OCI-LY1 (cell line): ENCODE results near the gene CACNA1C.

Source experiments
- H2AFZ ChIP-seq: fragments of 200-600 bp; sonication (generic), shearing (Covaris generic); 2 replicates; pipeline ENCODE4 v1.6.0; 2014; ENCODE audit warnings: antibody characterized with exemption, mild to moderate bottlenecking, low read length
- H3F3A ChIP-seq: fragments of 200-600 bp; sonication (generic), shearing (Covaris generic); 2 replicates; pipeline ENCODE4 v1.6.0; 2014; ENCODE audit warnings: mild to moderate bottlenecking, antibody characterized with exemption, low read length, moderate library complexity; ENCODE audit not compliant: insufficient read depth
- H3K27ac ChIP-seq: fragments of 200-600 bp; sonication (generic); 2 replicates; pipeline ENCODE4 v1.5.1; 2014; ENCODE audit warnings: low read length, mixed run types, mild to moderate bottlenecking, low read depth; ENCODE audit not compliant: poor library complexity, severe bottlenecking
- H3K27me3 ChIP-seq: fragments of 200-600 bp; sonication (generic); 2 replicates; pipeline ENCODE4 v1.6.0; 2014; ENCODE audit warnings: antibody characterized with exemption, mild to moderate bottlenecking, low read length, moderate library complexity; ENCODE audit not compliant: insufficient read depth
- H3K36me3 ChIP-seq: fragments of 200-600 bp; sonication (generic); 2 replicates; pipeline ENCODE4 v1.6.1; 2014; ENCODE audit warnings: mild to moderate bottlenecking, antibody characterized with exemption, low read length, moderate library complexity, mixed read lengths; ENCODE audit not compliant: insufficient read depth
- H3K4me1 ChIP-seq: fragments of 200-600 bp; sonication (generic); 2 replicates; pipeline ENCODE4 v1.5.1; 2014; ENCODE audit warnings: mild to moderate bottlenecking, low read length, moderate library complexity; ENCODE audit not compliant: insufficient read depth, severe bottlenecking
- H3K4me2 ChIP-seq: fragments of 200-600 bp; sonication (generic), shearing (Covaris generic); 2 replicates; pipeline ENCODE4 v1.6.1; 2014; ENCODE audit warnings: low read length
- H3K4me3 ChIP-seq: fragments of 200-600 bp; sonication (generic); 2 replicates; pipeline ENCODE4 v1.5.1; 2014; ENCODE audit warnings: low read length, low read depth, mild to moderate bottlenecking, mixed read lengths; ENCODE audit not compliant: poor library complexity, severe bottlenecking
- H3K79me2 ChIP-seq: fragments of 200-600 bp; shearing (Covaris generic); 2 replicates; pipeline ENCODE4 v1.6.1; 2016; ENCODE audit warnings: mixed run types, low read length, mixed read lengths; ENCODE audit not compliant: insufficient read depth
- H3K9ac ChIP-seq: fragments of 200-600 bp; sonication (generic), shearing (Covaris generic); 2 replicates; pipeline ENCODE4 v1.6.1; 2014; ENCODE audit warnings: mild to moderate bottlenecking, low read length, mixed read lengths
- H3K9me2 ChIP-seq: fragments of 200-600 bp; sonication (generic), shearing (Covaris generic); 2 replicates; pipeline ENCODE4 v1.6.1; 2014; ENCODE audit warnings: low read depth, mild to moderate bottlenecking, low read length, mixed read lengths
- H3K9me3 ChIP-seq: fragments of 200-600 bp; shearing (Covaris generic); 2 replicates; pipeline ENCODE4 v1.6.1; 2014; ENCODE audit warnings: low read length, mixed read lengths
- H4K20me1 ChIP-seq: fragments of 200-600 bp; sonication (generic), shearing (Covaris generic); 2 replicates; pipeline ENCODE4 v1.6.0; 2016; ENCODE audit warnings: mild to moderate bottlenecking, low read length; ENCODE audit not compliant: insufficient read depth
- CTCF ChIP-seq: fragments of 200-600 bp; sonication (generic), shearing (Covaris generic); IDR thresholded peaks from 2 replicates; pipeline ENCODE4 v1.5.1; 2017; ENCODE audit warnings: mild to moderate bottlenecking, antibody characterized with exemption, low read length, moderate library complexity, mixed read lengths
- EZH2 ChIP-seq: fragments of 200-600 bp; sonication (generic), shearing (Covaris generic); IDR thresholded peaks from 2 replicates; pipeline ENCODE4 v1.8.0; 2017; ENCODE audit warnings: borderline replicate concordance, mixed run types, mild to moderate bottlenecking, antibody characterized with exemption, low read length, moderate library complexity, mixed read lengths

Gene CACNA1C

GRCh38 chr12:2111826-2112225, 59.0 kb downstream of the CACNA1C start:
- Histone ChIP-seq H3F3A (no peaks in the 10 kb centered on the region), H3K27ac (no peak overlapping the region), H3K4me3 (no peak overlapping the region), H3K9me2 (no peaks in the 10 kb centered on the region), H3K9ac (no peak overlapping the region), H4K20me1 (no peaks in the 10 kb centered on the region), H3K4me2 (no peak overlapping the region), H2AFZ (no peak overlapping the region), H3K27me3 (no peaks in the 10 kb centered on the region), H3K36me3 (no peaks in the 10 kb centered on the region), H3K9me3 (no peaks in the 10 kb centered on the region), H3K4me1 (no peaks in the 10 kb centered on the region), H3K79me2 (no peaks in the 10 kb centered on the region)
- no peak for TF ChIP-seq EZH2
- no peak for TF ChIP-seq CTCF

- TF ChIP-seq EZH2 = no peak
- no peak for TF ChIP-seq CTCF
Measured at GRCh38 chr12:2112401-2112800, 59.6 kb downstream of the CACNA1C start.

GRCh38 chr12:2113119-2113912, 60.5 kb downstream of the CACNA1C start:
- no peaks in the 10 kb centered on the region for H4K20me1 ChIP-seq
- no peaks in the 10 kb centered on the region for H3K27me3 ChIP-seq
- no peak overlapping the region for H3K4me2 ChIP-seq
- no peaks in the 10 kb centered on the region for H3K4me1 ChIP-seq
- no peak overlapping the region for H2AFZ ChIP-seq
- no peaks in the 10 kb centered on the region for H3K79me2 ChIP-seq
- no peak overlapping the region for H3K9ac ChIP-seq
- no peaks in the 10 kb centered on the region for H3F3A ChIP-seq
- no peaks in the 10 kb centered on the region for H3K9me3 ChIP-seq
- no peaks in the 10 kb centered on the region for H3K9me2 ChIP-seq
- no peak overlapping the region for H3K4me3 ChIP-seq
- no peak overlapping the region for H3K27ac ChIP-seq
- no peak for TF ChIP-seq CTCF
- no peak for TF ChIP-seq EZH2
- H3K36me3 ChIP-seq = no peaks in the 10 kb centered on the region

More at GRCh38 chr12:2112401-2112800, 59.6 kb downstream of the CACNA1C start:
- Histone ChIP-seq H3K4me1 (no peaks in the 10 kb centered on the region), H3K27me3 (no peaks in the 10 kb centered on the region), H3K9me2 (no peaks in the 10 kb centered on the region), H3F3A (no peaks in the 10 kb centered on the region), H3K79me2 (no peaks in the 10 kb centered on the region), H3K9me3 (no peaks in the 10 kb centered on the region), H2AFZ (no peak overlapping the region), H3K4me2 (no peak overlapping the region), H4K20me1 (no peaks in the 10 kb centered on the region), H3K36me3 (no peaks in the 10 kb centered on the region), H3K27ac (no peak overlapping the region), H3K9ac (no peak overlapping the region), H3K4me3 (no peak overlapping the region)
